Endothelial cell of umbilical vein (primary cell): ENCODE results near the gene TRAPPC2B. TPM values are rescaled to one million over a fixed set of nuclear protein-coding genes. Genes with fewer than 3 reads are reported as not detected.

Experiments used
- BruUV-seq: library from RNA; stranded (reverse); fragments of 400-500 nt; replicated peaks from 2 replicates; lab custom pipeline; 2021; lab: Mats Ljungman, UMichigan
- CTCF ChIA-PET: fragments of 300-600, 350-600 bp; sonication (Branson Sonifier 250); formaldehyde crosslinking; loops from one replicate; lab custom pipeline; 2021; ENCODE audit warnings: antibody characterized with exemption, inconsistent platforms; lab: Charles Lee
- POLR2A ChIA-PET: fragments of 300-600, 350-600 bp; sonication (Branson Sonifier 250); formaldehyde crosslinking; loops from one replicate; lab custom pipeline; 2021; ENCODE audit warnings: antibody characterized with exemption, inconsistent platforms; lab: Charles Lee
- DNase-seq: peaks from one replicate; pipeline ENCODE4 v3.0.0-alpha.2; 2011; ENCODE audit warnings: low read depth, low spot score
- FAIRE-seq: peaks from 2 replicates; lab custom pipeline; 2011; peaks lifted over from hg19 to GRCh38; lab: Jason Lieb, UNC
- H2AFZ ChIP-seq: 2 replicates; pipeline ENCODE4 v1.6.0; 2012; ENCODE audit warnings: low read depth, low read length, control low read depth, inconsistent platforms
- H3K27ac ChIP-seq: 2 replicates; pipeline ENCODE4 v1.5.1; 2011; ENCODE audit warnings: low read depth, mild to moderate bottlenecking, control low read depth, low read length, moderate library complexity; ENCODE audit not compliant: insufficient read depth
- H3K27me3 ChIP-seq, 2 experiments: 2 replicates each; pipeline versions ENCODE4 v1.6.0 to v1.6.1; 2011; ENCODE audit warnings: low read length in 2 of 2, mixed read lengths in 1 of 2; ENCODE audit not compliant: control insufficient read depth in 2 of 2, insufficient read depth in 2 of 2
- H3K36me3 ChIP-seq, 2 experiments: 2 replicates in 1 of 2; 3 replicates in 1 of 2; pipeline ENCODE4 v1.5.1; 2011; ENCODE audit warnings: low read length in 2 of 2, mild to moderate bottlenecking in 1 of 2, moderate library complexity in 1 of 2; ENCODE audit not compliant: control insufficient read depth in 2 of 2, insufficient read depth in 2 of 2; ENCODE audit errors: extremely low read depth in 1 of 2
- H3K4me1 ChIP-seq: 3 replicates; pipeline ENCODE4 v1.5.1; 2011; ENCODE audit warnings: mild to moderate bottlenecking, low read length; ENCODE audit not compliant: control insufficient read depth, insufficient read depth; ENCODE audit errors: extremely low read depth
- H3K4me2 ChIP-seq: 2 replicates; pipeline ENCODE4 v1.6.1; 2011; ENCODE audit warnings: low read length, control low read depth, mixed read lengths; ENCODE audit not compliant: insufficient read depth
- H3K4me3 ChIP-seq, 3 experiments: fragments of 200-600 bp in 1 of 3; sonication (generic), shearing (Covaris generic) in 1 of 3; replicated peaks in 1 of 3; 2 replicates each; pipeline ENCODE4 v1.5.1; 2011 to 2016; ENCODE audit warnings: control low read depth in 3 of 3, low read length in 3 of 3, mild to moderate bottlenecking in 2 of 3, inconsistent platforms in 1 of 3, low read depth in 1 of 3, moderate library complexity in 1 of 3; ENCODE audit not compliant: insufficient read depth in 1 of 3
- H3K79me2 ChIP-seq: 2 replicates; pipeline ENCODE4 v1.6.0; 2012; ENCODE audit warnings: low read length, inconsistent platforms; ENCODE audit not compliant: control insufficient read depth, insufficient read depth
- H3K9ac ChIP-seq: replicated peaks from 2 replicates; pipeline ENCODE3; 2011; ENCODE audit warnings: low read length, control low read depth; ENCODE audit not compliant: insufficient read depth; ENCODE audit errors: extremely low read depth
- H3K9me1 ChIP-seq: replicated peaks from 3 replicates; pipeline ENCODE4 v1.6.0; 2011; ENCODE audit warnings: mild to moderate bottlenecking, low read length; ENCODE audit not compliant: control insufficient read depth, insufficient read depth; ENCODE audit errors: extremely low read depth
- H3K9me3 ChIP-seq: replicated peaks from 2 replicates; pipeline ENCODE4 v1.5.1; 2012; ENCODE audit warnings: low read length, inconsistent platforms; ENCODE audit not compliant: control insufficient read depth, insufficient read depth
- H4K20me1 ChIP-seq: replicated peaks from 2 replicates; pipeline ENCODE3; 2011; ENCODE audit warnings: mild to moderate bottlenecking, low read length; ENCODE audit not compliant: control insufficient read depth, insufficient read depth; ENCODE audit errors: extremely low read depth
- MYC ChIP-seq: IDR thresholded peaks from one replicate; pipeline ENCODE4 v1.6.1; 2011; ENCODE audit warnings: mild to moderate bottlenecking, low read depth, low read length
- POLR2A ChIP-seq: IDR thresholded peaks from 2 replicates; pipeline ENCODE4 v1.6.1; 2012; ENCODE audit warnings: low read depth, mild to moderate bottlenecking, control low read depth, low read length
- dilution Hi-C: fragments of 300-500 bp; cut with MboI; formaldehyde crosslinking; loops from one replicate; pipeline ENCODE4 v1.15.0; 2019; ENCODE audit warnings: low sequenced_read_pairs; ENCODE audit not compliant: extremely low pct_ligation_motif_present
- intact Hi-C: fragments of 100-400 bp; cut with micrococcal nuclease; formaldehyde crosslinking; loops from one replicate; pipeline ENCODE4 v1.10.0; 2022
- polyA plus RNA-seq, 4 experiments: library from polyadenylated mRNA; depleted of rRNA in 3 of 4; stranded (reverse) in 3 of 4; unstranded in 1 of 4; fragments of >200 nt; gene quantifications; 2 replicates each; pipeline versions ENCODE4 v1.2.1 to v1.2.3, GENCODE V29; 2011 to 2012; ENCODE audit warnings: missing spikeins in 1 of 4
- total RNA-seq: library from RNA; stranded (reverse); gene quantifications from 2 replicates; pipeline ENCODE4 v1.2.3, GENCODE V29; 2021

TRAPPC2B gene
- total and polyA plus RNA-seq, 2 donors (not counting 3 experiments of a cell fraction or from before 2014, with no cell fraction given), result 6.3 to 24.3 TPM

GRCh38 chr19:57410877-57411671 is 47.7 kb downstream of the TRAPPC2B start, which contains the start of gene ZNF17:
TSS of gene ZNF17 (plus strand) at chr19:57411161. CDS start at chr19:57413616, 2,455 bp downstream.
- Histone ChIP-seq H3K4me3 (peak within 1 kb of the TSS; percentile 91 to 99 (median 97)), H3K36me3 (peaks cover 0 to 2% of the 10 kb centered on the region in 2 experiments), H2AFZ (peak within 1 kb of the TSS; percentile 99), H4K20me1 (no peaks in the 10 kb centered on the region), H3K79me2 (peaks cover 3% of the 10 kb centered on the region), H3K9me1 (no peaks in the 10 kb centered on the region), H3K9ac (peak within 1 kb of the TSS; percentile 86), H3K27me3 (no peaks in the 10 kb centered on the region), H3K27ac (no peak within 1 kb of the TSS), H3K9me3 (no peaks in the 10 kb centered on the region), H3K4me2 (peak within 1 kb of the TSS; percentile 92), H3K4me1 (peaks cover 8% of the 10 kb centered on the region)
- ChIA-PET CTCF (no interaction called here), POLR2A (no interaction called here)
- intact Hi-C loops (loop anchor here (1.0 to 10.0 kb wide), 6 partner anchors 22 to 743 kb away; partner anchors contain the start of genes TRAPPC2B, ZNF547, ZNF548 and ZNF749), dilution Hi-C loops (no loop called here)
- FAIRE-seq (peak; percentile 96), DNase-seq (peak; percentile 95)
- TSS peak; percentile 29 for BruUV-seq
- TF ChIP-seq POLR2A (no peak), MYC (no peak)

Other genes with a start within 250 kb of the TRAPPC2B start
- gene USP29, start 243.6 kb upstream of the TRAPPC2B start, total RNA-seq, result not detected in 2 replicates
- gene USP29, start 243.6 kb upstream of the TRAPPC2B start, polyA plus RNA-seq, result not detected in 2 replicates
- not detected in 2 replicates for gene ZIM3, start 218.3 kb upstream of the TRAPPC2B start, total RNA-seq
- not detected in 2 replicates for gene ZIM3, start 218.3 kb upstream of the TRAPPC2B start, polyA plus RNA-seq
- gene DUXA, start 196.1 kb upstream of the TRAPPC2B start, total RNA-seq, result not detected in 2 replicates
- not detected in 2 replicates for gene DUXA, start 196.1 kb upstream of the TRAPPC2B start, polyA plus RNA-seq
- 18.2 and 20.5 TPM in 2 replicates for gene ZNF264, start 172.1 kb upstream of the TRAPPC2B start, total RNA-seq
- gene ZNF264, start 172.1 kb upstream of the TRAPPC2B start, polyA plus RNA-seq, result 3.9 and 4.4 TPM in 2 replicates
- 0.82 and 1.7 TPM in 2 replicates for gene AURKC, start 132.5 kb upstream of the TRAPPC2B start, total RNA-seq
- gene AURKC, start 132.5 kb upstream of the TRAPPC2B start, polyA plus RNA-seq, result 0.55 and 0.68 TPM in 2 replicates
- 8.6 and 8.7 TPM in 2 replicates for gene ZNF805, start 122.9 kb upstream of the TRAPPC2B start, total RNA-seq
- 1.6 TPM in 2 replicates for gene ZNF805, start 122.9 kb upstream of the TRAPPC2B start, polyA plus RNA-seq
- 26.9 and 29.3 TPM in 2 replicates for gene ZNF460, start 83.1 kb upstream of the TRAPPC2B start, total RNA-seq
- 4.1 and 4.5 TPM in 2 replicates for gene ZNF460, start 83.1 kb upstream of the TRAPPC2B start, polyA plus RNA-seq
- 4.5 and 5.3 TPM in 2 replicates for gene ZNF543, start 43.1 kb upstream of the TRAPPC2B start, total RNA-seq
- gene ZNF543, start 43.1 kb upstream of the TRAPPC2B start, polyA plus RNA-seq, result 1.1 TPM in 2 replicates
- gene ZNF304, start 12.3 kb upstream of the TRAPPC2B start, total RNA-seq, result 5.3 and 5.6 TPM in 2 replicates
- 2.4 and 2.5 TPM in 2 replicates for gene ZNF304, start 12.3 kb upstream of the TRAPPC2B start, polyA plus RNA-seq
- 2.7 and 3.2 TPM in 2 replicates for gene ZNF547, start within 50 bp of the TRAPPC2B start, total RNA-seq
- 1.9 and 3.1 TPM in 2 replicates for gene ZNF547, start within 50 bp of the TRAPPC2B start, polyA plus RNA-seq
- 7.8 and 8.8 TPM in 2 replicates for gene ZNF548, start 26.3 kb downstream of the TRAPPC2B start, total RNA-seq
- 7.5 and 7.7 TPM in 2 replicates for gene ZNF548, start 26.3 kb downstream of the TRAPPC2B start, polyA plus RNA-seq
- gene ZNF17, start 47.6 kb downstream of the TRAPPC2B start, total RNA-seq, result 4.7 and 6.4 TPM in 2 replicates
- gene ZNF17, start 47.6 kb downstream of the TRAPPC2B start, polyA plus RNA-seq, result 2.4 and 3.0 TPM in 2 replicates
- 8.9 and 11.5 TPM in 2 replicates for gene ZNF749, start 71.8 kb downstream of the TRAPPC2B start, total RNA-seq
- 8.5 and 8.8 TPM in 2 replicates for gene ZNF749, start 71.8 kb downstream of the TRAPPC2B start, polyA plus RNA-seq
- 0.23 and 0.38 TPM in 2 replicates for gene VN1R1, start 93.6 kb downstream of the TRAPPC2B start, total RNA-seq
- gene VN1R1, start 93.6 kb downstream of the TRAPPC2B start, polyA plus RNA-seq, result 0.08 and 0.14 TPM in 2 replicates
- gene ZNF772, start 114.0 kb downstream of the TRAPPC2B start, total RNA-seq, result 6.4 and 7.0 TPM in 2 replicates
- gene ZNF772, start 114.0 kb downstream of the TRAPPC2B start, polyA plus RNA-seq, result 1.5 and 3.1 TPM in 2 replicates
- gene ZNF419, start 124.2 kb downstream of the TRAPPC2B start, total RNA-seq, result 6.3 and 7.2 TPM in 2 replicates
- 5.1 and 6.4 TPM in 2 replicates for gene ZNF419, start 124.2 kb downstream of the TRAPPC2B start, polyA plus RNA-seq
- gene ZNF773, start 136.4 kb downstream of the TRAPPC2B start, total RNA-seq, result 4.3 and 5.5 TPM in 2 replicates
- 4.0 and 5.1 TPM in 2 replicates for gene ZNF773, start 136.4 kb downstream of the TRAPPC2B start, polyA plus RNA-seq
- gene ZNF549, start 163.8 kb downstream of the TRAPPC2B start, total RNA-seq, result 3.1 and 3.5 TPM in 2 replicates
- 1.1 and 1.4 TPM in 2 replicates for gene ZNF549, start 163.8 kb downstream of the TRAPPC2B start, polyA plus RNA-seq
- 4.8 and 8.4 TPM in 2 replicates for gene ZNF550, start 196.3 kb downstream of the TRAPPC2B start, total RNA-seq
- 2.0 and 2.5 TPM in 2 replicates for gene ZNF550, start 196.3 kb downstream of the TRAPPC2B start, polyA plus RNA-seq
- gene ZNF416, start 215.4 kb downstream of the TRAPPC2B start, total RNA-seq, result 3.8 and 4.2 TPM in 2 replicates
- gene ZNF416, start 215.4 kb downstream of the TRAPPC2B start, polyA plus RNA-seq, result 1.4 and 1.5 TPM in 2 replicates
- gene ZIK1, start 220.6 kb downstream of the TRAPPC2B start, total RNA-seq, result 1.3 and 2.4 TPM in 2 replicates
- gene ZIK1, start 220.6 kb downstream of the TRAPPC2B start, polyA plus RNA-seq, result 0.79 and 0.99 TPM in 2 replicates
- gene ZNF530, start 236.3 kb downstream of the TRAPPC2B start, total RNA-seq, result 4.0 TPM in 2 replicates
- gene ZNF530, start 236.3 kb downstream of the TRAPPC2B start, polyA plus RNA-seq, result 1.5 and 1.7 TPM in 2 replicates